Measurements from ENCODE around the gene MAP7D1. TPM values are rescaled to one million over a fixed set of nuclear protein-coding genes. Genes with fewer than 3 reads are reported as not detected.

The MAP7D1 gene
- total and polyA plus RNA-seq, 2 of the 13 experiments (the other 11 are each of a cell fraction or from before 2014, with no cell fraction given) = 5.6 to 7.2 TPM

DNA sequence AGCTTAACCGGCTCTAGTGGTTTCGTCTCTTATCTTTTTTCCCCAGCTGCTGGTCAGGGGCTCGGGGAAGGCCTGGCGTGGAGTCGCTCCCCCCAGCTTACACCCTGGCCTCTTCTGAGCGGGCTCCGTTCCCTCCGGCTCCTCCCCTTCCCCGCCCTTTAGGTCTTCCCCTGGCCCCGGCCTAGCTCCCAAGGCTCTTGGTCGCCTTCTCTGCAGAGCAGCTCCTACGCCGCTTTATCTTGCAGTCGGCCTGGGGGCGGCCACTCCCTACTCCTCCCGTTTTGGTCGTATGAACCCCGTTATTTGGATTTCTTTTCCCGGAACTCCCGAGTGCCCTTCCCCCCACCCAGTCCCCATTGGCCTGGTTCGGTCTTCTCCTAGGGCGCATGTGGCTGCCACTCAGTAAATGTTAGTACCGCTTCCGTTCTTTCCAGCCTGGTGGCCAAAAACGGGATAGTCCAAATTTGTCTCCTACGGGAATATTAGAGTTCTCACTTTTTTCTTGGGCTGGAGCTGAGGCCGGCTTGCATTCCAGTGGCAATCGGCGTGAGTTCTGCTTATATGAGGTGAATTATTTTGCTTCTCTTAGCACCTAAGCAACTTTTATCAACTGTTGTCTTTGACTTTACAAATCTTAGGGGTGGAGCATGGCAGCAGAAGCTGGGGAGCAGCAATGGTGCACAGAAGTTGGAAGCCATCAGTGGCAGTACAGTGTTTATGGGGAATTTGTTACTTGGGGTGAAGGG lies 68.8 kb downstream of the MAP7D1 start (continued):
- TF ChIP-seq PHF20 (CRISPR knock-in tag; IDR thresholded peaks at IDR 0.05) (0 out of 2 replicates have a peak, but pooled peaks have one; percentile 16), KDM1A (CRISPR knock-in tag; IDR thresholded peaks at IDR 0.05) (no peak), THAP7 (CRISPR knock-in tag; IDR thresholded peaks at IDR 0.05) (peak; percentile 69; the same call in 1 of the 2 replicates), RNF2 (conservative IDR thresholded peaks at IDR 0.05; ENCODE audit: low read depth) (no peak), CBFB (CRISPR knock-in tag; IDR thresholded peaks at IDR 0.05) (0 out of 2 replicates have a peak, but pooled peaks have one; percentile 11), RBFOX2 (IDR thresholded peaks at IDR 0.05; ENCODE audit: low read depth, low read length) (peak; percentile 66), PRMT3 (CRISPR knock-in tag; IDR thresholded peaks at IDR 0.05; ENCODE audit: borderline replicate concordance, low read depth) (0 out of 2 replicates have a peak, but pooled peaks have one; percentile 30), HOXA5 (CRISPR knock-in tag; IDR thresholded peaks at IDR 0.05) (peak; percentile 6; the same call in 1 of the 2 replicates), GMEB1 (CRISPR knock-in tag; IDR thresholded peaks at IDR 0.05; ENCODE audit: borderline replicate concordance) (peak; percentile 92), ELF4 (CRISPR knock-in tag; IDR thresholded peaks at IDR 0.05; ENCODE audit: borderline replicate concordance) (peak; percentile 65; the same call in 1 of the 2 replicates), ZNF20 (CRISPR knock-in tag; IDR thresholded peaks at IDR 0.05) (peak; percentile 91), STAT5B (CRISPR knock-in tag; IDR thresholded peaks at IDR 0.05) (no peak), TFDP2 (CRISPR knock-in tag; IDR thresholded peaks at IDR 0.05) (no peak), HMGXB4 (CRISPR knock-in tag; IDR thresholded peaks at IDR 0.05; ENCODE audit: borderline replicate concordance in 1 of 2, low read depth in 1 of 2) (peak; percentile 70 to 72; a peak in 2 of 4 replicates), ELF1 (CRISPR knock-in tag; IDR thresholded peaks at IDR 0.05) (peak; percentile 38; the same call in 1 of the 2 replicates), ZNF230 (CRISPR knock-in tag; IDR thresholded peaks at IDR 0.05) (peak; percentile 32; the same call in 1 of the 2 replicates), SATB2 (CRISPR knock-in tag; IDR thresholded peaks at IDR 0.05) (0 out of 2 replicates have a peak, but pooled peaks have one; percentile 79), NRL (CRISPR knock-in tag; IDR thresholded peaks at IDR 0.05; ENCODE audit: borderline replicate concordance) (peak; percentile 60; the same call in 1 of the 2 replicates), HDAC1 (CRISPR knock-in tag; IDR thresholded peaks at IDR 0.05) (peak; percentile 26; the same call in 1 of the 2 replicates), CBX5 (CRISPR knock-in tag; IDR thresholded peaks at IDR 0.05; ENCODE audit: borderline replicate concordance) (no peak), HHEX (CRISPR knock-in tag; IDR thresholded peaks at IDR 0.05) (no peak), MEIS2 (CRISPR knock-in tag; IDR thresholded peaks at IDR 0.05) (no peak)
- TF ChIP-seq, protein P1, sequence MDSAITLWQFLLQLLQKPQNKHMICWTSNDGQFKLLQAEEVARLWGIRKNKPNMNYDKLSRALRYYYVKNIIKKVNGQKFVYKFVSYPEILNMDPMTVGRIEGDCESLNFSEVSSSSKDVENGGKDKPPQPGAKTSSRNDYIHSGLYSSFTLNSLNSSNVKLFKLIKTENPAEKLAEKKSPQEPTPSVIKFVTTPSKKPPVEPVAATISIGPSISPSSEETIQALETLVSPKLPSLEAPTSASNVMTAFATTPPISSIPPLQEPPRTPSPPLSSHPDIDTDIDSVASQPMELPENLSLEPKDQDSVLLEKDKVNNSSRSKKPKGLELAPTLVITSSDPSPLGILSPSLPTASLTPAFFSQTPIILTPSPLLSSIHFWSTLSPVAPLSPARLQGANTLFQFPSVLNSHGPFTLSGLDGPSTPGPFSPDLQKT (CRISPR knock-in tag; IDR thresholded peaks at IDR 0.05; ENCODE audit: borderline replicate concordance) = peak; percentile 15; the same call in 1 of the 2 replicates
